Vagina (tissue), 2 donors: ENCODE data around the gene MORN4. TPM values are rescaled to one million over a fixed set of nuclear protein-coding genes. Genes with fewer than 3 reads are reported as not detected.

ENCODE experiments used
- DNase-seq, 2 donors: peaks; one replicate each; pipeline ENCODE4 v3.0.0-alpha.2; 2017; ENCODE audit errors: extremely low spot score in 2 of 2
- H3K27ac ChIP-seq: fragments of 200-600 bp; sonication (generic); one replicate; pipeline ENCODE4 v1.5.1; 2019
- H3K27me3 ChIP-seq: fragments of 200-600 bp; sonication (generic); one replicate; pipeline ENCODE4 v1.5.1; 2019
- H3K36me3 ChIP-seq, 2 donors: fragments of 200-600 bp; sonication (generic); one replicate each; pipeline ENCODE4 v1.5.1; 2017 to 2019
- H3K4me1 ChIP-seq: fragments of 200-600 bp; sonication (generic); one replicate; pipeline ENCODE4 v1.5.1; 2019
- H3K4me3 ChIP-seq, 2 donors: fragments of 200-600 bp; sonication (generic); 1 replicate in 1 of 2; 2 replicates in 1 of 2; pipeline ENCODE4 v1.5.1; 2016 to 2019
- H3K9me3 ChIP-seq: fragments of 200-600 bp; sonication (generic); one replicate; pipeline ENCODE4 v1.5.1; 2019
- CTCF ChIP-seq, 3 experiments: fragments of 450-650 bp in 2 of 3; fragments of 200-600 bp in 1 of 3; sonication (generic) in 1 of 3; IDR thresholded peaks; one replicate each; pipeline ENCODE4 v1.5.1; 2017 to 2019; ENCODE audit warnings: antibody characterized with exemption in 3 of 3, mild to moderate bottlenecking in 2 of 3, moderate library complexity in 2 of 3
- POLR2A ChIP-seq, 2 donors: fragments of 450-650 bp; IDR thresholded peaks; one replicate each; pipeline ENCODE4 v1.6.1; 2017; ENCODE audit warnings: antibody characterized with exemption in 2 of 2, mild to moderate bottlenecking in 2 of 2, moderate library complexity in 2 of 2
- POLR2AphosphoS5 ChIP-seq, 2 donors: sonication (generic); formaldehyde crosslinking; IDR thresholded peaks; one replicate each; pipeline ENCODE4 v1.9.0; 2017; ENCODE audit warnings: antibody characterized with exemption in 2 of 2, mild to moderate bottlenecking in 2 of 2, low read depth in 1 of 2; ENCODE audit not compliant: insufficient read depth in 1 of 2
- intact Hi-C: fragments of 100-400 bp; cut with DNase I; formaldehyde crosslinking; loops from one replicate; pipeline ENCODE4 v1.15.1; 2023
- total RNA-seq: library from RNA; depleted of rRNA; stranded (reverse); fragments of >200 nt; gene quantifications from one replicate; pipeline ENCODE4 v1.2.3, GENCODE V29; 2016

The MORN4 gene
- total RNA-seq, 1 donor from 2014 or later: 1.7 TPM

DNA sequence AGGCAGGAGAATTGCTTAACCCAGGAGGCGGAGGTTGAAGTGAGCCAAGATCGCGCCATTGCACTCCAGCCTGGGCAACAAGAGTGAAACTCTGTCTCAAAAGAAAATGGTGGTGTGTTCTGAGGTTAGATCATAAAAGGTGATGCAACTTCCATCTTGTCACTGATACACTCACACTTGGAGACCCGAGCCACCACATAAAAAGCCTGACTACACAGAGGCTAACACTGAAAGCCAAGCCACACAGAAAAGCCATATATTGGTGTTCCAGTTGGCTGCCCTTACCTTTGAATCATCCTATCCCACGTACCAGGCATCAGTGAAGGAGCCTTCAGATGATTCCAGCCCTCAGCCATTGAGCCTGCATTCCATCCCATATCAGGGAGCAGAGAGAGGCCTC, 4.0 kb downstream of the MORN4 start:
- Histone ChIP-seq H3K36me3 (no peaks in the 10 kb centered on the region), H3K4me1 (peaks cover 13% of the 10 kb centered on the region), H3K27me3 (no peaks in the 10 kb centered on the region), H3K9me3 (no peaks in the 10 kb centered on the region), H3K27ac (no peak overlapping the region), H3K4me3 (no peak overlapping the region)
- DNase-seq: no peak
- TF ChIP-seq POLR2AphosphoS5 (IDR thresholded peaks at IDR 0.05; ENCODE audit: insufficient read depth in 1 of 2, low read depth in 1 of 2): no peak
- no peak for TF ChIP-seq POLR2A (IDR thresholded peaks at IDR 0.05)
- TF ChIP-seq CTCF (IDR thresholded peaks at IDR 0.05): no peak
- intact Hi-C loops: no loop called here

DNA sequence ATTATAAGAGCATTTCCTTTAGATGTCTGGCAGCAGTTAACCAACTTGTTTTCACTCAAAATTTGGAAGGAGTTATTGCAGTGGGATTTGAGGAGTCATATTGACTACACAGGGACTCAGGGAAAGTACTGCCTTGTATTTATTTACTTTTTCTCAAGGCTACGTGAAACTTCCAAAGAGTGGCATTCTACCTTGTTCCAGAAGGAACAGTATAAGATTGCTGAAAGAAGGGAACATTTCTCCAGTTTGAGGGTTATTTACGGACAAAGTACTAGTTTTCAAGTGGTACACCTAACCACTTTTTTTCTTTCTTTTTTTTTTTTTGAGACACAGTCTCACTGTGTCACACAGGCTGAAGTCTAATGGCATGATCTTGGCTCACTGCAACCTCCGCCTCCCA, 5.1 kb downstream of the MORN4 start:
- peaks cover 8% of the 10 kb centered on the region for H3K4me1 ChIP-seq
- intact Hi-C loops: no loop called here
- no peak for TF ChIP-seq POLR2AphosphoS5 (IDR thresholded peaks at IDR 0.05; ENCODE audit: insufficient read depth in 1 of 2, low read depth in 1 of 2)
- TF ChIP-seq POLR2A (IDR thresholded peaks at IDR 0.05): no peak
- TF ChIP-seq CTCF (IDR thresholded peaks at IDR 0.05): no peak
- no peaks in the 10 kb centered on the region for H3K9me3 ChIP-seq
- no peaks in the 10 kb centered on the region for H3K36me3 ChIP-seq
- H3K4me3 ChIP-seq: no peak overlapping the region
- H3K27ac ChIP-seq: no peak overlapping the region
- no peak for DNase-seq
- no peaks in the 10 kb centered on the region for H3K27me3 ChIP-seq

GRCh38 chr10:97627731-97628130, 5.6 kb downstream of the MORN4 start:
- Histone ChIP-seq H3K4me1 (peaks cover 5% of the 10 kb centered on the region), H3K27me3 (no peaks in the 10 kb centered on the region), H3K36me3 (no peaks in the 10 kb centered on the region), H3K4me3 (no peak overlapping the region), H3K27ac (no peak overlapping the region), H3K9me3 (no peaks in the 10 kb centered on the region)
- intact Hi-C loops: no loop called here
- DNase-seq: no peak
- TF ChIP-seq CTCF (IDR thresholded peaks at IDR 0.05) (no peak), POLR2A (IDR thresholded peaks at IDR 0.05) (no peak), POLR2AphosphoS5 (IDR thresholded peaks at IDR 0.05; ENCODE audit: insufficient read depth in 1 of 2, low read depth in 1 of 2) (no peak)

DNA sequence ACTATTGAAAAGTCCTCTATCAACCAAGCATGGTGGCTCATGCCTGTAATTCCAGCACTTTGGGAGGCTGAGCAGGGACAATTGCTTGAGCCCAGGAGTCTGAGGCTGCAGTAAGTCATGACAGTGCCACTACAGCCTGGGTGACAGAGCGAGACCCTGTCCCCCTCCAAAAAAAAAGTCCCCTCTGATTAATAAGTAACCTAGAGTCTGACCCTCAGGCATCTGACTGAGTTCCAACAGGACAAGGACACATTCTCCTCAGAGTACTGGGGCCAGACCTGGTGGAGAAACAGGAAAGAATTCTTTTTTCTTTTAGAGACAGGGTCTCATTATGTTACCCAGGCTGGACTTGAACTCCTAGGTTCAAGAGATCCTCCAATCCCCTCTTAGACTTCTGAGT, 10.0 kb downstream of the MORN4 start:
- H3K27ac ChIP-seq: no peak overlapping the region
- H3K9me3 ChIP-seq: no peaks in the 10 kb centered on the region
- H3K4me3 ChIP-seq: no peak overlapping the region
- H3K27me3 ChIP-seq: no peaks in the 10 kb centered on the region
- TF ChIP-seq POLR2A (IDR thresholded peaks at IDR 0.05) (no peak), POLR2AphosphoS5 (IDR thresholded peaks at IDR 0.05; ENCODE audit: insufficient read depth in 1 of 2, low read depth in 1 of 2) (no peak), CTCF (IDR thresholded peaks at IDR 0.05) (no peak)
- no peaks in the 10 kb centered on the region for H3K36me3 ChIP-seq
- DNase-seq: no peak
- intact Hi-C loops: no loop called here
- no peaks in the 10 kb centered on the region for H3K4me1 ChIP-seq

DNA sequence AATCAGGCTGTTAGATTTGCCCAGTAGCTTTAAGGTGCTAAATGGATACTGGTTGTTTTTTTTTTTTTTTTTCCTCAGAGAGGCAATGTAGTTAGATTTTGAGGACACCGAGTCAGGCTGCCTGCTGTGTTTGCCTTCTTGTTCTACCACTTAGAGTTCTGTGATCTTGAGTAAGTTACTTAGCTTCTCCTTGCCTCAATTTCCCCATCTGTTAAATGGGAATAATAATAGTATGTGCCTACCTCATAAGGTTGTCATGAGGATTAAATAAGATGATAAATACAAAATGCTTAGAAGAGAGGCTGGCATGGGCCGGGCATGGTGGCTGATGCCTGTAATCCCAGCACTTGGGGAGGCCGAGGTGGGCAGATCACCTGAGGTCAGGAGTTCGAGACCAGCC, 14.6 kb downstream of the MORN4 start:
- no peak for DNase-seq

More for the DNA sequence above, 14.6 kb downstream of the MORN4 start:
- TF ChIP-seq CTCF (IDR thresholded peaks at IDR 0.05) (no peak), POLR2AphosphoS5 (IDR thresholded peaks at IDR 0.05; ENCODE audit: insufficient read depth in 1 of 2, low read depth in 1 of 2) (no peak)
- no peak overlapping the region for H3K27ac ChIP-seq
- no peaks in the 10 kb centered on the region for H3K4me1 ChIP-seq
- H3K36me3 ChIP-seq: no peaks in the 10 kb centered on the region
- H3K4me3 ChIP-seq: no peak overlapping the region
- no peaks in the 10 kb centered on the region for H3K27me3 ChIP-seq
- intact Hi-C loops: no loop called here
- no peaks in the 10 kb centered on the region for H3K9me3 ChIP-seq
